ENCODE data around the gene CFAP43.

- TF ChIP-seq, protein P1, sequence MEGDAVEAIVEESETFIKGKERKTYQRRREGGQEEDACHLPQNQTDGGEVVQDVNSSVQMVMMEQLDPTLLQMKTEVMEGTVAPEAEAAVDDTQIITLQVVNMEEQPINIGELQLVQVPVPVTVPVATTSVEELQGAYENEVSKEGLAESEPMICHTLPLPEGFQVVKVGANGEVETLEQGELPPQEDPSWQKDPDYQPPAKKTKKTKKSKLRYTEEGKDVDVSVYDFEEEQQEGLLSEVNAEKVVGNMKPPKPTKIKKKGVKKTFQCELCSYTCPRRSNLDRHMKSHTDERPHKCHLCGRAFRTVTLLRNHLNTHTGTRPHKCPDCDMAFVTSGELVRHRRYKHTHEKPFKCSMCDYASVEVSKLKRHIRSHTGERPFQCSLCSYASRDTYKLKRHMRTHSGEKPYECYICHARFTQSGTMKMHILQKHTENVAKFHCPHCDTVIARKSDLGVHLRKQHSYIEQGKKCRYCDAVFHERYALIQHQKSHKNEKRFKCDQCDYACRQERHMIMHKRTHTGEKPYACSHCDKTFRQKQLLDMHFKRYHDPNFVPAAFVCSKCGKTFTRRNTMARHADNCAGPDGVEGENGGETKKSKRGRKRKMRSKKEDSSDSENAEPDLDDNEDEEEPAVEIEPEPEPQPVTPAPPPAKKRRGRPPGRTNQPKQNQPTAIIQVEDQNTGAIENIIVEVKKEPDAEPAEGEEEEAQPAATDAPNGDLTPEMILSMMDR (IDR thresholded peaks at IDR 0.05; ENCODE audit: low read length), result peak; percentile 41
- TF ChIP-seq EZH2 (optimal IDR thresholded peaks at IDR 0.05; ENCODE audit: low read depth, low read length) (no peak), EZH2phosphoT487 (IDR thresholded peaks at IDR 0.05; ENCODE audit: low read length) (no peak)
These were observed 108.8 kb downstream of the CFAP43 start for GRCh38 chr10:104123397-104123796.

All from MM.1S (cell line).